ENCODE data around the gene AIG1. TPM values are rescaled to one million over a fixed set of nuclear protein-coding genes. Genes with fewer than 3 reads are reported as not detected.

Gene AIG1
- total and polyA plus RNA-seq, 2 donors from 2014 or later = 57.3 to 146 TPM

DNA sequence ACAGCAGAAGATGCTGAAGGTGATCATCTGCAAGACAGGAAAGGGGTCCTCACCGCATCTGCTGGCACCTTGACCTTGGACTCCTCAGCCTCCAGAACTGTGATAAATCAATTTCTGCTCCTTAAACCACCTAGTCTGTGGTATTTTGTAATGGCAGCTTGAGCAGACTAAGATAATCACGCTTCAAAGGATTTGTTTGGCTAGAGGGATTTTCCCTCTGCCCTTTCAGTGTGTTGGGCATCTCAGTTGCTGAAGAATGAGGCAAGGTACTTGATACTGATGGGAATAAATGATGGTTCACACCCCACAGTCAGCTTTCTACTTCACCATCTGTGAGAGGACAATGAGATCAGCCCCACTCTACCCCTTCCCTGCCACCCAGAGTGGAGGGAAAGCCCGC, 329.6 kb downstream of the AIG1 start:
- Histone ChIP-seq H3K4me1 (ENCODE audit: control insufficient read depth in 2 of 3, insufficient read depth in 2 of 3, low read depth in 1 of 3, low read length in 3 of 3) (no peaks in the 10 kb centered on the region), H3K36me3 (ENCODE audit: control insufficient read depth in 2 of 3, insufficient read depth in 3 of 3, low read length in 3 of 3) (no peaks in the 10 kb centered on the region), H3K9me3 (ENCODE audit: control insufficient read depth in 2 of 3, insufficient read depth in 1 of 3, low read length in 3 of 3) (no peaks in the 10 kb centered on the region), H3K27me3 (ENCODE audit: control insufficient read depth, insufficient read depth, low read length) (no peaks in the 10 kb centered on the region), H3K4me3 (ENCODE audit: low read length in 3 of 3) (no peak overlapping the region), H3K9ac (ENCODE audit: low read length in 3 of 3) (no peak overlapping the region), H3K27ac (ENCODE audit: low read depth in 2 of 2, low read length in 2 of 2) (no peak overlapping the region)
- intact Hi-C loops (cut with DNase I) = no loop called here
- TF ChIP-seq, protein P1, sequence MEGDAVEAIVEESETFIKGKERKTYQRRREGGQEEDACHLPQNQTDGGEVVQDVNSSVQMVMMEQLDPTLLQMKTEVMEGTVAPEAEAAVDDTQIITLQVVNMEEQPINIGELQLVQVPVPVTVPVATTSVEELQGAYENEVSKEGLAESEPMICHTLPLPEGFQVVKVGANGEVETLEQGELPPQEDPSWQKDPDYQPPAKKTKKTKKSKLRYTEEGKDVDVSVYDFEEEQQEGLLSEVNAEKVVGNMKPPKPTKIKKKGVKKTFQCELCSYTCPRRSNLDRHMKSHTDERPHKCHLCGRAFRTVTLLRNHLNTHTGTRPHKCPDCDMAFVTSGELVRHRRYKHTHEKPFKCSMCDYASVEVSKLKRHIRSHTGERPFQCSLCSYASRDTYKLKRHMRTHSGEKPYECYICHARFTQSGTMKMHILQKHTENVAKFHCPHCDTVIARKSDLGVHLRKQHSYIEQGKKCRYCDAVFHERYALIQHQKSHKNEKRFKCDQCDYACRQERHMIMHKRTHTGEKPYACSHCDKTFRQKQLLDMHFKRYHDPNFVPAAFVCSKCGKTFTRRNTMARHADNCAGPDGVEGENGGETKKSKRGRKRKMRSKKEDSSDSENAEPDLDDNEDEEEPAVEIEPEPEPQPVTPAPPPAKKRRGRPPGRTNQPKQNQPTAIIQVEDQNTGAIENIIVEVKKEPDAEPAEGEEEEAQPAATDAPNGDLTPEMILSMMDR (IDR thresholded peaks at IDR 0.05; ENCODE audit: borderline replicate concordance, extremely low read depth, insufficient read depth) = no peak
- FAIRE-seq (no peak), DNase-seq (no peak)

Other genes with a start within 250 kb of the AIG1 start
- 26.0 TPM for gene HIVEP2, start 115.7 kb upstream of the AIG1 start, total RNA-seq
- gene HIVEP2, start 115.7 kb upstream of the AIG1 start, polyA plus RNA-seq (ENCODE audit: insufficient read depth, low read depth, low replicate concordance) = 2.4 TPM